CMK (cell line): Measurements from ENCODE around the gene TTC22.

Experiments
- DNase-seq: peaks from one replicate; pipeline ENCODE4 v3.0.0-alpha.2; 2010; ENCODE audit warnings: low read depth

TTC22 gene

GRCh38 chr1:54800899-54801759 is at the start of gene TTC22:
Gene TTC22 (minus strand): TSS chr1:54801323. CDS start chr1:54801163, 160 bp downstream.
- DNase-seq = no peak

- no peak for DNase-seq
These were observed 49.6 kb upstream of the TTC22 start for GRCh38 chr1:54850737-54851136.

- no peak for DNase-seq
These were observed 49.1 kb upstream of the TTC22 start for GRCh38 chr1:54850069-54850730.

- DNase-seq = no peak
These were observed 48.3 kb upstream of the TTC22 start for GRCh38 chr1:54849219-54850068.

GRCh38 chr1:54848134-54848948 is 47.2 kb upstream of the TTC22 start:
- no peak for DNase-seq

- DNase-seq = no peak
These were observed 45.7 kb upstream of the TTC22 start for GRCh38 chr1:54846716-54847284.

- no peak for DNase-seq
These were observed 45.2 kb upstream of the TTC22 start for GRCh38 chr1:54846301-54846700.

GRCh38 chr1:54845772-54846171 is 44.6 kb upstream of the TTC22 start:
- no peak for DNase-seq

- no peak for DNase-seq
These were observed 43.4 kb upstream of the TTC22 start for GRCh38 chr1:54844564-54844963.

- DNase-seq = no peak
These were observed 42.3 kb upstream of the TTC22 start for GRCh38 chr1:54843449-54843848.

GRCh38 chr1:54842963-54843362 is 41.8 kb upstream of the TTC22 start:
- no peak for DNase-seq

- DNase-seq = no peak
These were observed 41.2 kb upstream of the TTC22 start for GRCh38 chr1:54842206-54842915.

GRCh38 chr1:54839824-54840223 is 38.7 kb upstream of the TTC22 start:
- DNase-seq = no peak

GRCh38 chr1:54838565-54839180 is 37.5 kb upstream of the TTC22 start:
- no peak for DNase-seq

- DNase-seq = no peak
These were observed 36.1 kb upstream of the TTC22 start for GRCh38 chr1:54837002-54837853.

GRCh38 chr1:54836594-54836993 is 35.5 kb upstream of the TTC22 start:
- no peak for DNase-seq

- no peak for DNase-seq
These were observed 34.8 kb upstream of the TTC22 start for GRCh38 chr1:54835970-54836369.

GRCh38 chr1:54835131-54835898 is 34.2 kb upstream of the TTC22 start:
- no peak for DNase-seq
